H9 (cell line): ENCODE measurements around the gene AGBL3. TPM values are rescaled to one million over a fixed set of nuclear protein-coding genes. Genes with fewer than 3 reads are reported as not detected.

Experiments
- DNase-seq: peaks from one replicate; pipeline ENCODE4 v3.0.0-alpha.2; 2017
- H2AFZ ChIP-seq: one replicate; pipeline ENCODE4 v1.6.1; 2013; ENCODE audit warnings: mild to moderate bottlenecking, low read length, control low read depth, moderate library complexity
- H2AK5ac ChIP-seq: 2 replicates; pipeline ENCODE4 v1.6.1; 2013; ENCODE audit warnings: low read length, control low read depth, mixed read lengths; ENCODE audit not compliant: insufficient read length
- H2BK120ac ChIP-seq: one replicate; pipeline ENCODE4 v1.6.1; 2013; ENCODE audit warnings: low read depth, mild to moderate bottlenecking, low read length, control low read depth, inconsistent platforms; ENCODE audit not compliant: poor library complexity, severe bottlenecking
- H2BK12ac ChIP-seq: 2 replicates; pipeline ENCODE4 v1.6.1; 2013; ENCODE audit warnings: low read length, control low read depth, mixed read lengths, low read depth; ENCODE audit not compliant: insufficient read length
- H2BK15ac ChIP-seq: 2 replicates; pipeline ENCODE4 v1.6.1; 2013; ENCODE audit warnings: low read depth, low read length, control low read depth
- H2BK20ac ChIP-seq: one replicate; pipeline ENCODE4 v1.6.1; 2013; ENCODE audit warnings: low read depth, mild to moderate bottlenecking, low read length, control low read depth, inconsistent platforms; ENCODE audit not compliant: poor library complexity, severe bottlenecking
- H2BK5ac ChIP-seq: 2 replicates; pipeline ENCODE4 v1.6.1; 2013; ENCODE audit warnings: low read length, control low read depth, mixed read lengths; ENCODE audit not compliant: insufficient read length
- H3K14ac ChIP-seq: 2 replicates; pipeline ENCODE4 v1.6.1; 2013; ENCODE audit warnings: low read length, control low read depth; ENCODE audit not compliant: insufficient read depth
- H3K18ac ChIP-seq: 2 replicates; pipeline ENCODE4 v1.6.1; 2013; ENCODE audit warnings: low read depth, mild to moderate bottlenecking, mixed read lengths, low read length, control low read depth; ENCODE audit not compliant: insufficient read length
- H3K23ac ChIP-seq: 2 replicates; pipeline ENCODE4 v1.6.1; 2013; ENCODE audit warnings: low read length, control low read depth, mixed read lengths, low read depth; ENCODE audit not compliant: insufficient read length
- H3K23me2 ChIP-seq: 2 replicates; pipeline ENCODE4 v1.6.1; 2013; ENCODE audit warnings: low read depth, mild to moderate bottlenecking, mixed read lengths, low read length, control low read depth; ENCODE audit not compliant: insufficient read length, poor library complexity, severe bottlenecking
- H3K27ac ChIP-seq: 2 replicates; pipeline ENCODE4 v1.5.1; 2013; ENCODE audit warnings: low read length, control low read depth, mixed read lengths, low read depth; ENCODE audit not compliant: insufficient read length
- H3K27me3 ChIP-seq: 2 replicates; pipeline ENCODE4 v1.6.1; 2013; ENCODE audit warnings: low read length, control low read depth, inconsistent platforms; ENCODE audit not compliant: insufficient read depth
- H3K4ac ChIP-seq: 2 replicates; pipeline ENCODE4 v1.6.1; 2013; ENCODE audit warnings: low read depth, mild to moderate bottlenecking, control low read depth, inconsistent platforms, low read length, moderate library complexity
- H3K4me1 ChIP-seq: 2 replicates; pipeline ENCODE4 v1.6.1; 2013; ENCODE audit warnings: low read length, control low read depth, inconsistent platforms; ENCODE audit not compliant: insufficient read depth
- H3K4me2 ChIP-seq: 2 replicates; pipeline ENCODE4 v1.6.1; 2013; ENCODE audit warnings: low read length, control low read depth, mixed read lengths; ENCODE audit not compliant: insufficient read length, insufficient read depth
- H3K56ac ChIP-seq: 2 replicates; pipeline ENCODE4 v1.6.1; 2013; ENCODE audit warnings: low read depth, mild to moderate bottlenecking, mixed read lengths, low read length, control low read depth; ENCODE audit not compliant: insufficient read length
- H3K79me1 ChIP-seq: 2 replicates; pipeline ENCODE4 v1.6.1; 2013; ENCODE audit warnings: low read depth, mild to moderate bottlenecking, moderate library complexity, low read length, control low read depth, inconsistent platforms; ENCODE audit not compliant: insufficient read depth, poor library complexity, severe bottlenecking
- H3K79me2 ChIP-seq: 2 replicates; pipeline ENCODE4 v1.6.1; 2013; ENCODE audit warnings: low read length, control low read depth, inconsistent platforms; ENCODE audit not compliant: insufficient read depth
- H3K9ac ChIP-seq: 2 replicates; pipeline ENCODE4 v1.6.1; 2013; ENCODE audit warnings: low read length, control low read depth, mixed read lengths; ENCODE audit not compliant: insufficient read length; ENCODE audit errors: extremely low read depth
- H3K9me3 ChIP-seq: one replicate; pipeline ENCODE4 v1.6.1; 2013; ENCODE audit warnings: low read depth, low read length, inconsistent platforms; ENCODE audit not compliant: control insufficient read depth
- H3T11ph ChIP-seq: one replicate; pipeline ENCODE4 v1.6.1; 2013; ENCODE audit warnings: mild to moderate bottlenecking, low read length, control low read depth, inconsistent platforms
- H4K20me1 ChIP-seq: one replicate; pipeline ENCODE4 v1.6.1; 2013; ENCODE audit not compliant: control insufficient read depth, insufficient read length, insufficient read depth
- H4K5ac ChIP-seq: 2 replicates; pipeline ENCODE4 v1.6.1; 2013; ENCODE audit warnings: low read depth, mild to moderate bottlenecking, mixed read lengths, low read length, control low read depth; ENCODE audit not compliant: insufficient read length
- H4K8ac ChIP-seq: replicated peaks from 2 replicates; pipeline ENCODE4 v1.6.1; 2013; ENCODE audit warnings: low read length, control low read depth, mixed read lengths, low read depth; ENCODE audit not compliant: insufficient read length
- H4K91ac ChIP-seq: 2 replicates; pipeline ENCODE4 v1.6.1; 2013; ENCODE audit warnings: low read depth, mild to moderate bottlenecking, moderate library complexity, mixed read lengths, low read length, control low read depth; ENCODE audit not compliant: insufficient read length
- H3K27ac Mint-ChIP-seq, 3 experiments: 2 replicates in 2 of 3; 3 replicates in 1 of 3; pipeline ENCODE4 v1.8.0; 2020 to 2021; ENCODE audit warnings: mixed read lengths in 3 of 3, mild to moderate bottlenecking in 1 of 3, moderate library complexity in 1 of 3
- H3K27me3 Mint-ChIP-seq: 2 replicates; pipeline ENCODE4 v1.8.0; 2021; ENCODE audit warnings: low read depth, mild to moderate bottlenecking, moderate library complexity, mixed read lengths
- H3K36me3 Mint-ChIP-seq, 3 experiments: 2 replicates in 2 of 3; 3 replicates in 1 of 3; pipeline ENCODE4 v1.8.0; 2020 to 2021; ENCODE audit warnings: low read depth in 3 of 3, mixed read lengths in 3 of 3; ENCODE audit not compliant: insufficient read depth in 1 of 3
- H3K4me1 Mint-ChIP-seq, 2 experiments: 2 replicates each; pipeline ENCODE4 v1.8.0; 2020; ENCODE audit warnings: mixed read lengths in 2 of 2
- H3K4me3 Mint-ChIP-seq, 2 experiments: 2 replicates in 1 of 2; 3 replicates in 1 of 2; pipeline ENCODE4 v1.8.0; 2020 to 2021; ENCODE audit warnings: mild to moderate bottlenecking in 2 of 2, mixed read lengths in 2 of 2, moderate library complexity in 1 of 2
- H3K9me3 Mint-ChIP-seq, 2 experiments: 2 replicates in 1 of 2; 3 replicates in 1 of 2; pipeline ENCODE4 v1.8.0; 2020; ENCODE audit warnings: mild to moderate bottlenecking in 2 of 2, mixed read lengths in 2 of 2, moderate library complexity in 1 of 2
- CTCF ChIP-seq: fragments of 200-600 bp; sonication (generic); conservative IDR thresholded peaks from 3 replicates; pipeline ENCODE4 v1.8.0; 2021; ENCODE audit warnings: antibody characterized with exemption, mild to moderate bottlenecking
- total RNA-seq: library from RNA; stranded (reverse); gene quantifications from 2 replicates; pipeline ENCODE4 v1.2.1, GENCODE V29; 2021

Gene AGBL3
- total RNA-seq, 1 experiment from 2014 or later = 2.4 TPM

DNA sequence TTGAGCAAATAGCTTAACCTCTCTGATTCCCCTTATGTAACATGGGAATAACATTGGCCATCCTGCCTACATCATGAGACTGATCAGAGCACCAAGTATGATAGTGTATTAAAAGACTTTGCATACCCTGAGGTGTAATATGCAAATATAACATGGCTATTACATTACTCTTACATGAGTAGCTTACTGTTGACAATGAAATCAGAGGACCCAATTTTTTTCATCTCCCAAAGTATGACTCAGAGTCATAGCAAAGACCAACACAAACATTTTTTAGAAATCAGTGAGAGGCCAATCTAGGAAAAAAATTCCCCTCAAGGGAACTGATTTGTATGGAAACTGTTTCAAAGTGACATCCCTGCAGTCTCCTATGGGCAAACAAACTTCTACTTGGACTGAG is 114.5 kb downstream of the AGBL3 start:
- H2AFZ ChIP-seq = no peak overlapping the region
- no peak overlapping the region for H4K91ac ChIP-seq
- no peak overlapping the region for H2AK5ac ChIP-seq
- no peaks in the 10 kb centered on the region for H3K27me3 Mint-ChIP-seq
- no peak overlapping the region for H2BK15ac ChIP-seq
- H4K5ac ChIP-seq = no peak overlapping the region
- H2BK20ac ChIP-seq = no peak overlapping the region
- H3K23ac ChIP-seq = no peak overlapping the region
- no peak overlapping the region for H2BK5ac ChIP-seq
- H3K27ac ChIP-seq = no peak overlapping the region
- H2BK120ac ChIP-seq = no peak overlapping the region
- H3K4ac ChIP-seq = no peak overlapping the region
- no peaks in the 10 kb centered on the region; a peak in 2 of 5 replicates for H3K9me3 Mint-ChIP-seq
- no peak for TF ChIP-seq CTCF
- no peak overlapping the region for H3K18ac ChIP-seq
- H3K79me2 ChIP-seq = no peaks in the 10 kb centered on the region
- no peak overlapping the region for H3K4me3 Mint-ChIP-seq
- H3K4me1 Mint-ChIP-seq = no peaks in the 10 kb centered on the region
- DNase-seq = no peak
- no peaks in the 10 kb centered on the region for H3K27me3 ChIP-seq
- H2BK12ac ChIP-seq = no peak overlapping the region
- no peaks in the 10 kb centered on the region for H4K20me1 ChIP-seq
- no peaks in the 10 kb centered on the region for H3K36me3 Mint-ChIP-seq
- H3K9ac ChIP-seq = no peak overlapping the region
- H3K23me2 ChIP-seq = no peaks in the 10 kb centered on the region
- no peaks in the 10 kb centered on the region for H3K79me1 ChIP-seq
- H4K8ac ChIP-seq = no peak overlapping the region
- no peak overlapping the region for H3K4me2 ChIP-seq
- no peak overlapping the region for H3K14ac ChIP-seq
- no peaks in the 10 kb centered on the region for H3K9me3 ChIP-seq
- H3K56ac ChIP-seq = no peak overlapping the region
- H3K4me1 ChIP-seq = no peaks in the 10 kb centered on the region
- no peak overlapping the region for H3T11ph ChIP-seq
- H3K27ac Mint-ChIP-seq = no peak overlapping the region
